ENCODE measurements around the gene ZFYVE26.
"Not testable (repeated sequence)": the region's sequence is repeated elsewhere in the genome, so short reads cannot be mapped to it uniquely, and the experiment has no call there.

ZFYVE26 gene

DNA sequence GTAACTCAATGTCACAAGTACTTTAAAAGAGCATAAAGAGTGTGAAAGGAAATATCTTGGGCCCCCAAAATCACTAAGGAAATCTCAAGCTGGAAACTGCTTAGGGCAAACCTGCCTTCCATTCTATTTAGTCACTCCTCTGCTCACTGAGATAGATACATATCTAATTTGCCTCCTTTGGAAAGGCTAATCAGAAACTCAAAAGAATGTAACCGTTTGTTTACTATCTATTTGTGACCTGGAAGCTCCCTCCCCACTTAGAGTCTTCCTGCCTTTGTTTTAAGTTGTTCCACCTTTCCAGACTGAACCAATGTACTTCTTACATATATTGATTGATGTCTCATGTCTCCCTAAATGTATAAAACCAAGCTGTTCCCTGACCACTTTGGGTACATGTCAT, 106.6 kb downstream of the ZFYVE26 start:
- H3K36me3 Mint-ChIP-seq (ENCODE audit: insufficient read depth); ATAC-seq (replicated peaks; ENCODE audit: extremely low read depth, poor library complexity, severe bottlenecking); H3K4me3 Mint-ChIP-seq; H3K27me3 Mint-ChIP-seq; H3K9me3 Mint-ChIP-seq; H3K27ac Mint-ChIP-seq (ENCODE audit: low read depth); DNase-seq (ENCODE audit: low spot score in 2 of 2); H3K4me1 Mint-ChIP-seq: not testable (repeated sequence)

DNA sequence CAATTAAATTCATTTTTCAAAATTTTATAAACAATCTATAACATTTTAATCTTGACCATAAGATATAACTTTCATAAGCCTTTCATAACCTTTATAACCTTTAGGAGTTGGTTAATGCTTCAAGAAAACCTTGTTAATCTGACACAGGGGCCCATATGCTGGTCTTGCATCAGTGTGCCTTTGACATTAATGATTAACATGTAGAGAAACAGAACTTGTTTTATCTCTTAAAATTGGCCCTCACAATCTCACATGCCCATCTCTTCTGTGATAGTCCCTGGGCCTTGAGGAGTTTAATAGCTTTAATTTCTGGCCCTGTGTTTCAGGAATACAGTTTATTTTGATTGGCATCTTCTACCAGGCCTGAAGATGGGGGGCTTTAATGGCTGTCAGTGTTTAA, 107.0 kb downstream of the ZFYVE26 start:
- not testable (repeated sequence) for H3K27me3 Mint-ChIP-seq; H3K36me3 Mint-ChIP-seq (ENCODE audit: insufficient read depth); ATAC-seq (replicated peaks; ENCODE audit: extremely low read depth, poor library complexity, severe bottlenecking); H3K4me3 Mint-ChIP-seq; H3K27ac Mint-ChIP-seq (ENCODE audit: low read depth); H3K9me3 Mint-ChIP-seq; H3K4me1 Mint-ChIP-seq; DNase-seq (ENCODE audit: low spot score in 2 of 2)

DNA sequence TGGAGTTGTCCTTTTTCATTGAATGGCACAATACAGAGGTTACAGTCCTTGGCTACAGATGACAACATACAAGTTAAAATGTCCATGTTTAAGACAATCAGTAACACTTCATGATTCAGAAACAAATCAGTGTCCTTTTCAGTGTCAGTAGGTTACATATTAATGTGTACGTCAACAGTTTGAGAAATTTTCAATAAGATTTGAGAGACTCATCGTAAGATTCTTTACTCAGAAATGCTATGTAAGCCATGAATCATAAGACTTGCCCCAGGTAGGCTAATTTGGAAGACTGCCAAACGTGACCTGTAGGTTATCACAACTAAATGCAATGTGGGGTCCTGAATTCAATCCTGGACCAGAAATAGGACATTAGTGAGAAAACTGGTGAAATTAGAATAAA, 111.2 kb downstream of the ZFYVE26 start:
- no peak for ATAC-seq (replicated peaks; ENCODE audit: extremely low read depth, poor library complexity, severe bottlenecking)
- H3K9me3 Mint-ChIP-seq: no peaks in the 10 kb centered on the region
- no peak overlapping the region for H3K27ac Mint-ChIP-seq (ENCODE audit: low read depth)
- no peaks in the 10 kb centered on the region for H3K4me1 Mint-ChIP-seq
- no peak overlapping the region for H3K4me3 Mint-ChIP-seq
- no peaks in the 10 kb centered on the region for H3K36me3 Mint-ChIP-seq (ENCODE audit: insufficient read depth)
- peaks cover 11% of the 10 kb centered on the region for H3K27me3 Mint-ChIP-seq
- DNase-seq (ENCODE audit: low spot score in 2 of 2): no peak

DNA sequence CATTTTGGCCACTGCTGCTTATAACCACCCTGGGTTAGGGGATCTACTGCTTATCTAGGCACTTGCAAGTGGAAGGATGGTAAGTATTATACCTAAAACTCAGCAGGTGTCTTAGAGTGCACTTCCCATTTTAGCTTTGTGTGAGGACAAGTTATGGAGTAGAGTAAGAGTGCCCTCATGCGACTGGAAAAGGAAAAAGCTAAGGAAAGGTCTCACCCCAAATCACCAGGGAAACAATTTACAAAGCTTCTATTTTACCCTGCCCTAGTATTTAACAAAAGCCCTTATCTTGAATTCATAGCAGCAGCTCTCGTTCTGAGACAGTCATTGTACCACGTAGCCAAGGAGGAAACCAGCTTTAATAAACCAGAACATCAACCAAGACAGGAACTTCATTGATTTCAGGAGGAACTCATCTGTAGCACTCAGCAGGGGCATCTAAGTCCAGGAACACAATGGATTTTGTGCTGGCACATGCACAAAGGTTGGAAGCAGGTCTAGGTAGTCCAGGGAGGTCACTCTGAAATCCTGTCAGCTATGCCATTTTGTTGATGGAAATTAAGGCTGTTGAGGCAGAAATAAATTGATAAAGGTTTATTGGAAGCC, 111.8 kb downstream of the ZFYVE26 start:
- H3K4me1 Mint-ChIP-seq: no peaks in the 10 kb centered on the region
- no peak overlapping the region for H3K4me3 Mint-ChIP-seq
- no peaks in the 10 kb centered on the region for H3K9me3 Mint-ChIP-seq
- no peak overlapping the region for H3K27ac Mint-ChIP-seq (ENCODE audit: low read depth)
- DNase-seq (ENCODE audit: low spot score in 2 of 2) (peak in 1 of 2 donors; percentile 26), ATAC-seq (replicated peaks; ENCODE audit: extremely low read depth, poor library complexity, severe bottlenecking) (no peak)
- peaks cover 11% of the 10 kb centered on the region for H3K27me3 Mint-ChIP-seq
- H3K36me3 Mint-ChIP-seq (ENCODE audit: insufficient read depth): no peaks in the 10 kb centered on the region

DNA sequence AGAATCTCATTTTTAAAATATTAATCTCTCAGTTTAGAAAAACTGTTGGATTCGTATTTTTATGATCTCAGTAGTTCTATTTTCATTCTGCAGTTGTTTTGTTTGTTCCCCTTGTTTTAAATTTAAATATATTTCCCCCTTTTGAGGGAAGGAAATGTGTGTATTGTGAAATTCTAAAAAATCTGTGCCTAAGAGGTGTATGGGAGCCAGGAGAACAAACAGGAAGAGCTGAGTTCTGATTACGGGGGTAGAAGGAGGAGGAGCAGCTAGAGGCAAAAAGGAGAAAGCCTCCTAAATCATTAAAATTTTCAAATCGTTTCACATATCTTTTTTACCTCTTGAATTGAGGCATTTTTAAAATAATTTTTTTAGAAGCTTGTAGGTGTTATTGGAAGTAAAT, 112.4 kb downstream of the ZFYVE26 start:
- Mint-ChIP-seq H3K9me3 (no peaks in the 10 kb centered on the region), H3K4me3 (no peak overlapping the region), H3K36me3 (ENCODE audit: insufficient read depth) (no peaks in the 10 kb centered on the region), H3K27ac (ENCODE audit: low read depth) (no peak overlapping the region), H3K4me1 (no peaks in the 10 kb centered on the region), H3K27me3 (peaks cover 11% of the 10 kb centered on the region)
- ATAC-seq (replicated peaks; ENCODE audit: extremely low read depth, poor library complexity, severe bottlenecking) (no peak), DNase-seq (ENCODE audit: low spot score in 2 of 2) (no peak)

DNA sequence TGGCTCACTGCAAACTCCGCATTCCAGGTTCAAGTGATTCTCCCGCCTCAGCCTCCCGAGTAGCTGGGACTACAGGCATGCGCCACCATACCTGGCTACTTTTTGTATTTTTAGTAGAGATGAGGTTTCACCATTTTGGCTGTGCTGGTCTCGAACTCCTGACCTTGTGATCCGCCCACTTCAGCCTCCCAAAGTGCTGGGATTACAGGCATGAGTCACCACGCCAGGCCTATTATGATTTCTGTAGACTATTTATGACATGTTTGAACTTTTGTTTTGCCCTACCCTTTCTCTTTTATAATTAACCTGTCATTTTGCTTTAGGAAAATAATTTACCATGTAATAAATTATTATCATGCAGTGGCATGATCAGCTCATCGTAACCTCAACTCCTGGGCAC, 114.9 kb downstream of the ZFYVE26 start, which contains the start of gene RDH12:
Gene RDH12, plus strand, starts transcription at position 395 of the 400 bp plus-strand sequence. CDS start 20,757 bp downstream, outside the sequence.
- H3K4me3 Mint-ChIP-seq; H3K36me3 Mint-ChIP-seq (ENCODE audit: insufficient read depth); H3K27ac Mint-ChIP-seq (ENCODE audit: low read depth); DNase-seq (ENCODE audit: low spot score in 2 of 2); H3K9me3 Mint-ChIP-seq; ATAC-seq (replicated peaks; ENCODE audit: extremely low read depth, poor library complexity, severe bottlenecking); H3K4me1 Mint-ChIP-seq: not testable (repeated sequence)
- peaks cover 11% of the 10 kb centered on the region for H3K27me3 Mint-ChIP-seq

DNA sequence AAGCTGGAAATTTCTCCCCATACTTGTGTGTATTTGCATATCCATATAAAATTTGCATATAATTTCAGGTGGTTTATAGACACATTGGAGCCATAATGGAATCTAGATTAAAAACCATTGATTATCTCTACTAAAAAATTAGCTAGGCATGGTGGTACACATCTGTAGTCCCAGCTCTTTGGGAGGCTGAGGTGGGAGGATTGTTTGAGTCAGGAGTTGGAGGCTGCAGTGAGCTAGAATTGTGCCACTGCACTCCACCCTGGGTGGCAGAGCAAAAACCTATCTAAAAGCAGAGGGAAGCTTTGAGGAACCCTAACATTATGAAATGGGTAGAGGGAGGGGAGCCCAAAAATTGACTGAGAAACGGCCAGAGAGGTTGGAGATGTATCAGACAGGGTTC, 118.2 kb downstream of the ZFYVE26 start:
- no peak for DNase-seq (ENCODE audit: low spot score in 2 of 2)
- ATAC-seq (replicated peaks; ENCODE audit: extremely low read depth, poor library complexity, severe bottlenecking): no peak
- peaks cover 4% of the 10 kb centered on the region for H3K36me3 Mint-ChIP-seq (ENCODE audit: insufficient read depth)

DNA sequence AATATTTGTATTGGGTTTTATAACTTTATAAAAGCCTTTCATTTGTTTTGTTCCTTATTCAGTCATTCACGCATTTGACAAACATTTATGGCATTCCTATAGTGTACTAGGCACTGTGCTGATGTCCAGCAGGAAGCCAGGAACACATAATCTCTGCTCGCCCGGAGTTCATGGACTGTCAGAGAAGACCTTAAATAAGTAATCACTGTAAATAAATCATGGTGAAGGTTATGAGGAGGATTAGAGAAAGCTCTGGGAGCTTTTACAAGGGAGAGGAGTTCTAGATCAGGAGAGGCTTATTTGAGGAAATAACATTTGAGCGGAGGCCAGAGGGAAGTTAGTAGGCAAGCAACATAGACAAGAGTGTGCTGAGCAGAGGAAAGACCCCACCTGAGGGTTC, 119.4 kb downstream of the ZFYVE26 start:
- ATAC-seq (replicated peaks; ENCODE audit: extremely low read depth, poor library complexity, severe bottlenecking): no peak

More for the DNA sequence above, 118.2 kb downstream of the ZFYVE26 start:
- Mint-ChIP-seq H3K27me3 (no peaks in the 10 kb centered on the region), H3K27ac (ENCODE audit: low read depth) (no peak overlapping the region), H3K4me1 (peaks cover 10% of the 10 kb centered on the region), H3K4me3 (no peak overlapping the region), H3K9me3 (no peaks in the 10 kb centered on the region)

More for the DNA sequence above, 119.4 kb downstream of the ZFYVE26 start:
- DNase-seq (ENCODE audit: low spot score in 2 of 2): no peak
- peaks cover 10% of the 10 kb centered on the region for H3K4me1 Mint-ChIP-seq
- no peak overlapping the region for H3K27ac Mint-ChIP-seq (ENCODE audit: low read depth)
- H3K27me3 Mint-ChIP-seq: no peaks in the 10 kb centered on the region
- H3K36me3 Mint-ChIP-seq (ENCODE audit: insufficient read depth): peaks cover 9% of the 10 kb centered on the region
- no peak overlapping the region for H3K4me3 Mint-ChIP-seq
- no peaks in the 10 kb centered on the region for H3K9me3 Mint-ChIP-seq

Measured in central memory CD8-positive, alpha-beta T cell (primary cell).